Measurements from ENCODE around the gene ZC3H18.

- TF ChIP-seq CTCF (IDR thresholded peaks at IDR 0.05) = no peak
- no peak for TF ChIP-seq POLR2A (IDR thresholded peaks at IDR 0.05)
Observed at GRCh38 chr16:88554711-88555264, 15.4 kb upstream of the ZC3H18 start.

All from breast epithelium (tissue), 3 donors.